WTC11 (cell line): ENCODE measurements around the gene LHPP. TPM values are rescaled to one million over a fixed set of nuclear protein-coding genes. Genes with fewer than 3 reads are reported as not detected.

Experiments used
- CBFB ChIP-seq: sonication (generic); formaldehyde crosslinking; IDR thresholded peaks from 2 replicates; pipeline ENCODE4 v1.8.1; 2022; ENCODE audit warnings: mild to moderate bottlenecking, low read depth, missing genetic modification reagents
- ELF4 ChIP-seq: sonication (generic); formaldehyde crosslinking; IDR thresholded peaks from 2 replicates; pipeline ENCODE4 v1.8.1; 2022; ENCODE audit warnings: low read depth, mild to moderate bottlenecking, moderate library complexity, missing genetic modification reagents
- FOXP4 ChIP-seq: sonication (generic); formaldehyde crosslinking; IDR thresholded peaks from 2 replicates; pipeline ENCODE4 v1.8.0; 2022; ENCODE audit warnings: mild to moderate bottlenecking, missing genetic modification reagents
- HMGA2 ChIP-seq: fragments of 250-450 bp; sonication (Bioruptor Pico); IDR thresholded peaks from 2 replicates; pipeline ENCODE4 v1.4.0; 2021; ENCODE audit warnings: mild to moderate bottlenecking, moderate library complexity
- MXD4 ChIP-seq: fragments of 250-450 bp; sonication (Bioruptor Pico); IDR thresholded peaks from 2 replicates; pipeline ENCODE4 v1.8.0; 2021; ENCODE audit warnings: mild to moderate bottlenecking, moderate library complexity, borderline replicate concordance
- NFYB ChIP-seq: sonication (generic); formaldehyde crosslinking; conservative IDR thresholded peaks from 2 replicates; pipeline ENCODE4 v1.8.0; 2022; ENCODE audit warnings: low read depth, missing genetic modification reagents
- NR2C2 ChIP-seq: sonication (generic); formaldehyde crosslinking; IDR thresholded peaks from 2 replicates; pipeline ENCODE4 v1.8.0; 2022; ENCODE audit warnings: mild to moderate bottlenecking, missing genetic modification reagents
- OVOL2 ChIP-seq: fragments of 250-450 bp; sonication (Bioruptor Pico); IDR thresholded peaks from 2 replicates; pipeline ENCODE4 v1.9.0; 2021; ENCODE audit warnings: mild to moderate bottlenecking, borderline replicate concordance
- PREB ChIP-seq: sonication (generic); formaldehyde crosslinking; IDR thresholded peaks from 2 replicates; pipeline ENCODE4 v1.8.1; 2022; ENCODE audit warnings: mild to moderate bottlenecking, missing genetic modification reagents, moderate library complexity, borderline replicate concordance
- RORB ChIP-seq: fragments of 250-450 bp; sonication (Bioruptor Pico); IDR thresholded peaks from 2 replicates; pipeline ENCODE4 v1.9.0; 2021; ENCODE audit warnings: mild to moderate bottlenecking
- STAT6 ChIP-seq: sonication (generic); formaldehyde crosslinking; conservative IDR thresholded peaks from 2 replicates; pipeline ENCODE4 v1.8.1; 2023; ENCODE audit warnings: mild to moderate bottlenecking, low read depth, missing genetic modification reagents, moderate library complexity
- TEAD1 ChIP-seq: sonication (generic); formaldehyde crosslinking; IDR thresholded peaks from 2 replicates; pipeline ENCODE4 v1.8.0; 2022; ENCODE audit warnings: mild to moderate bottlenecking, missing genetic modification reagents
- TP53 ChIP-seq: sonication (generic); formaldehyde crosslinking; IDR thresholded peaks from 2 replicates; pipeline ENCODE4 v1.8.1; 2023; ENCODE audit warnings: mild to moderate bottlenecking, missing genetic modification reagents
- ZBTB21 ChIP-seq: sonication (generic); formaldehyde crosslinking; IDR thresholded peaks from 2 replicates; pipeline ENCODE4 v1.8.1; 2023; ENCODE audit warnings: mild to moderate bottlenecking, missing genetic modification reagents, borderline replicate concordance
- ZMAT4 ChIP-seq: fragments of 250-450 bp; sonication (Bioruptor Pico); IDR thresholded peaks from 2 replicates; pipeline ENCODE4 v1.9.0; 2021; ENCODE audit warnings: mild to moderate bottlenecking
- ZNF219 ChIP-seq: sonication (generic); formaldehyde crosslinking; IDR thresholded peaks from 2 replicates; pipeline ENCODE4 v1.8.0; 2023; ENCODE audit warnings: missing genetic modification reagents, mild to moderate bottlenecking, borderline replicate concordance
- ZNF232 ChIP-seq: sonication (generic); formaldehyde crosslinking; IDR thresholded peaks from 2 replicates; pipeline ENCODE4 v1.8.0; 2022; ENCODE audit warnings: mild to moderate bottlenecking, missing genetic modification reagents
- ZNF263 ChIP-seq: sonication (generic); formaldehyde crosslinking; IDR thresholded peaks from 2 replicates; pipeline ENCODE4 v1.8.1; 2022; ENCODE audit warnings: low read depth, mild to moderate bottlenecking, moderate library complexity, missing genetic modification reagents
- ZNF416 ChIP-seq: fragments of 250-450 bp; sonication (Bioruptor Pico); IDR thresholded peaks from 2 replicates; pipeline ENCODE4 v1.9.0; 2021; ENCODE audit warnings: mild to moderate bottlenecking, inconsistent platforms
- ZNF425 ChIP-seq: fragments of 250-450 bp; sonication (Bioruptor Pico); conservative IDR thresholded peaks from 2 replicates; pipeline ENCODE4 v1.9.0; 2021; ENCODE audit warnings: mild to moderate bottlenecking
- ZNF532 ChIP-seq: fragments of 250-450 bp; sonication (Bioruptor Pico); IDR thresholded peaks from 2 replicates; pipeline ENCODE4 v1.9.0; 2021; ENCODE audit warnings: mild to moderate bottlenecking, borderline replicate concordance
- total RNA-seq: library from RNA; stranded (reverse); gene quantifications from 3 replicates; pipeline ENCODE4 v1.2.3, GENCODE V29; 2021
- TF ChIP-seq, protein P1 (sequence below): sonication (generic); formaldehyde crosslinking; IDR thresholded peaks from 2 replicates; pipeline ENCODE4 v1.8.1; 2023; ENCODE audit warnings: mild to moderate bottlenecking, missing genetic modification reagents, moderate library complexity
- TF ChIP-seq, protein P2 (sequence below): sonication (generic); formaldehyde crosslinking; IDR thresholded peaks from 2 replicates; pipeline ENCODE4 v1.8.0; 2022; ENCODE audit warnings: mild to moderate bottlenecking, missing genetic modification reagents

LHPP gene
- total RNA-seq, 1 experiment from 2014 or later, result 33.2 TPM

GRCh38 chr10:124469956-124470484 lies 8.4 kb downstream of the LHPP start (continued):
- TF ChIP-seq ZNF532 (CRISPR knock-in tag) (no peak), NR2C2 (CRISPR knock-in tag) (no peak), ZNF425 (CRISPR knock-in tag) (no peak), CBFB (CRISPR knock-in tag) (peak; percentile 91; the same call in 1 of the 2 replicates), TEAD1 (CRISPR knock-in tag) (peak; percentile 80; the same call in 1 of the 2 replicates), OVOL2 (CRISPR knock-in tag) (no peak), STAT6 (CRISPR knock-in tag) (no peak), ZNF219 (peak; percentile 87; the same call in 1 of the 2 replicates), ZNF416 (CRISPR knock-in tag) (no peak), PREB (CRISPR knock-in tag) (no peak), FOXP4 (CRISPR knock-in tag) (no peak; the same call in none of the 2 replicates), ELF4 (CRISPR knock-in tag) (no peak), ZBTB21 (CRISPR knock-in tag) (no peak), TP53 (peak; percentile 53; the same call in 1 of the 2 replicates), ZNF232 (CRISPR knock-in tag) (no peak), HMGA2 (CRISPR knock-in tag) (no peak), ZNF263 (CRISPR knock-in tag) (no peak), ZMAT4 (CRISPR knock-in tag) (no peak), RORB (CRISPR knock-in tag) (no peak), MXD4 (no peak), NFYB (CRISPR knock-in tag) (no peak)
- TF ChIP-seq, protein P1, sequence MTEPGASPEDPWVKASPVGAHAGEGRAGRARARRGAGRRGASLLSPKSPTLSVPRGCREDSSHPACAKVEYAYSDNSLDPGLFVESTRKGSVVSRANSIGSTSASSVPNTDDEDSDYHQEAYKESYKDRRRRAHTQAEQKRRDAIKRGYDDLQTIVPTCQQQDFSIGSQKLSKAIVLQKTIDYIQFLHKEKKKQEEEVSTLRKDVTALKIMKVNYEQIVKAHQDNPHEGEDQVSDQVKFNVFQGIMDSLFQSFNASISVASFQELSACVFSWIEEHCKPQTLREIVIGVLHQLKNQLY (CRISPR knock-in tag), result no peak
- TF ChIP-seq, protein P2, sequence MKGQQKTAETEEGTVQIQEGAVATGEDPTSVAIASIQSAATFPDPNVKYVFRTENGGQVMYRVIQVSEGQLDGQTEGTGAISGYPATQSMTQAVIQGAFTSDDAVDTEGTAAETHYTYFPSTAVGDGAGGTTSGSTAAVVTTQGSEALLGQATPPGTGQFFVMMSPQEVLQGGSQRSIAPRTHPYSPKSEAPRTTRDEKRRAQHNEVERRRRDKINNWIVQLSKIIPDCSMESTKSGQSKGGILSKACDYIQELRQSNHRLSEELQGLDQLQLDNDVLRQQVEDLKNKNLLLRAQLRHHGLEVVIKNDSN (CRISPR knock-in tag), result peak; percentile 28; the same call in 1 of the 2 replicates
- TF ChIP-seq, all 79 proteins: peak for 11
